NCI-H82 treated with DMSO at 0.1 percent for 48 hours (cell line): ENCODE data around the gene AIM2.
"Not testable (repeated sequence)": the region's sequence is repeated elsewhere in the genome, so short reads cannot be mapped to it uniquely, and the experiment has no call there.

ENCODE experiments used
- DNase-seq: peaks from one replicate; lab custom pipeline; 2025; ENCODE audit not compliant: unreplicated experiment; lab: John Stamatoyannopoulos, UW

The AIM2 gene

GRCh38 chr1:159076438-159077119, at the start of gene AIM2:
AIM2 (minus strand) TSS chr1:159076766; CDS start chr1:159073499, 3,267 bp downstream.
- no peak for DNase-seq

DNA sequence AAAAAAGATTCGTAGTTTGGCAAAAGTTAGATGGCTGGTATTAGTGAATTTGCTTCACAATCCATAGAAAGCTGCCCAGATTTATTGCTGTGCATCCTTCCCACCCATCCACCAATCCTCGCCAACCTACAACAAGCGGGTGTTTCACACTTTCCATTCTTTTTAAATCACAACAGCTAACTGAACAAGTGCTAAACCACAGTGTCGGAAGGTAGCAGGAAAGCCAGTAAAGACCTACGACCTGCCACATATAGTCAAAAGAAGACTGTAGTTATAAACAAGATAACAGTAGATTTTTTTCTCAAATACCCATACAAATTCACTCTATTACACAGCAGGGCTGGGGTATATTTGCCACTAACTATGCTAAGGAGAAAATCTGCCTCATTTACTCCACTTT, 47.0 kb upstream of the AIM2 start:
- DNase-seq: no peak

- no peak for DNase-seq
Measured at GRCh38 chr1:159122005-159122621, 45.5 kb upstream of the AIM2 start.

- no peak for DNase-seq
Measured at GRCh38 chr1:159121526-159121925, 45.0 kb upstream of the AIM2 start.

- DNase-seq: no peak
Measured at GRCh38 chr1:159120317-159120716, 43.8 kb upstream of the AIM2 start.

DNA sequence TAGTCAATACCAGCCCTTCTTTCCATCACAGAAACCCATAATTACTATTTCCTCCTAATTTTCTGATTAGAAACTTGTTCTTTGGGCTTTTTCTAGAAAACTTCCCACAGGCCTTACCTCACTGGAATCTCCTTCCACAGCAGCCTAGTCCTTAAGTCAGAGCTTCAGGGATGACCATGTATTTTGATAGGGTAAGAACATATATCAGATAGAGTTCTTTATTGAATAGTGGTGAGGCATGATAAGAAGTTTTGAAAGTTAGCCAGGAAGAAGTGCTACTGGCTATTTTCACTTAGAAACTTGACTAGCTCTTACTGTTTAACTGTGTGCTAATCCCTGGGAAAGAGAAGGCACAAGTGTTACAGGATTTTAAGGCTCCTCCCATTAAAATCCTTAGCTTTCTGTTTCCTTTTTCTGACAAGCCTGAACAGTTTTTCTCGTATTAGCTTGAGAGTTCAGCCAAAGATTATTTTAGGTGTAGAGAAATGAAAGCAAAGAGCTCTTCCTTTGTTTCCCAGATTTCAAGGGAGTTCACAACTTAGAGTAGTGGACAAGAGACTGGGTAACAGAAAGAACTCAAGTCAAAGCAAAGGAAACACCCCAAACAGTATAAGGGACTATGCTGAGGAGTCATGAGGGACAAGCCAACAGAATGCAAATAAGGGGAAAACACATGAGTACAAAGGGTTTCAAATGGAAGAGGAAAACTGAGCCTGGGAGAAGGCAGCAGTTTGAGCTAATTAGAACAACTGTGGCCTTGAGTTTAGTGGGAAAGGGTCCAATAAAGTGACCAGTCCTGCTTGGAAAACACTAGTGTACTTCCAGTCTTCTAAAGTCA, 37.2 kb upstream of the AIM2 start:
- no peak for DNase-seq

DNA sequence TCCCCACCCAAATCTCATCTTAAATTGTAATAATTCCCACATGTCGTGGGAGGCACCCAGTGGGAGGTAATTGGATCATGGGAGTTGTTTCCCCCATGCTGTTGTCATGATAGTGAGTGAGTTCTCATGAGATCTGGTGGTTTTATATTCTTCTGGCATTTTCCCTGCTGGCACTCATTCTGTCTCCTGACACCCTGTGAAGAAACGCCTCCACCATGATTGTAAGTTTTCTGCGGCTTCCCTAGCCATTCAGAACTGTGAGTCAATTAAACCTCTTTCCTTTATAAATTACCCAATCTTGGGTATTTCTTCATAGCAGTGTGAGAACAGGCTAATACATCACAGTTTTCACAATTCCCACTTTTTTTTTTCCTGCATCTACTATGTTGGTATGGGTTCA, 26.5 kb upstream of the AIM2 start:
- DNase-seq: not testable (repeated sequence)

DNA sequence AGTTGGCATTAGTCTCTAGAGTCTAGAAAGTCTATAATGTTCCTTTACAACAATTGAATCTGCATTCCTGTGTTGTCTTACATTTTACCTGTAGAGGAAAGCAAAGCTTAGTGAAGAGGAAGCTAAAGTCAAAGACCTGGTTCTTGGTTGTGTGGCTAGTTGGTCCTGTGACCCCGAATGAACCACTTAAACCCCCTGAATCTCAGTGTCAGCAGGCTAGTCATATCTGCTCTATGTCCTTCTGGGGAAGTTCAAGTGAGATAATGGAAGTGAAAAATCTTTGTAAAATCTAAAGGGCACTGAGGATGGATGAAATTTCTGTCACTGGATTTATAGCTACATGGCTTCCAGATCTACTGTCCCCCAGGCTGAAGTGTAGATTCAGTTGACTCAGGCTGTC, 24.0 kb upstream of the AIM2 start:
- no peak for DNase-seq

DNA sequence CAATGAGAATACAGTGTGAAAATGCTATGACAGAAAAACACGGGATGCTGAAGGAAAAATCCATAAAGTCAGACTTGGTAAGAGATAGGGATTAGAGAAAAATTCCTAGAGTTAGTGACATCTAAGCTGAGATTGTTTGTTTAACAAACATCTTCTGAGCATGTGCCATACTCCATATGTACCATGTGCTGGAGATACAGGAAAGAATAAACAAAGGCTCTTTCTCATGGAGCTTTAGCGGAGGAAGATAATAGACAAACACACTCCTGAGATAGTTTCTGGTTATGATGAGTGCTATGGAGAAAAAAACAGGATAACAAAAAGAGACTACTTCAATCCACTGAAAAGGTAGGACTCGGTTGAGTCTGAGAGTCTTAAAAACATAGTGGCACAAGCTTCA, 22.0 kb upstream of the AIM2 start:
- no peak for DNase-seq

- DNase-seq: no peak
Measured at GRCh38 chr1:159092036-159092760, 15.6 kb upstream of the AIM2 start.

- no peak for DNase-seq
Measured at GRCh38 chr1:159091607-159092031, 15.1 kb upstream of the AIM2 start.

GRCh38 chr1:159091180-159091560, 14.6 kb upstream of the AIM2 start:
- no peak for DNase-seq

DNA sequence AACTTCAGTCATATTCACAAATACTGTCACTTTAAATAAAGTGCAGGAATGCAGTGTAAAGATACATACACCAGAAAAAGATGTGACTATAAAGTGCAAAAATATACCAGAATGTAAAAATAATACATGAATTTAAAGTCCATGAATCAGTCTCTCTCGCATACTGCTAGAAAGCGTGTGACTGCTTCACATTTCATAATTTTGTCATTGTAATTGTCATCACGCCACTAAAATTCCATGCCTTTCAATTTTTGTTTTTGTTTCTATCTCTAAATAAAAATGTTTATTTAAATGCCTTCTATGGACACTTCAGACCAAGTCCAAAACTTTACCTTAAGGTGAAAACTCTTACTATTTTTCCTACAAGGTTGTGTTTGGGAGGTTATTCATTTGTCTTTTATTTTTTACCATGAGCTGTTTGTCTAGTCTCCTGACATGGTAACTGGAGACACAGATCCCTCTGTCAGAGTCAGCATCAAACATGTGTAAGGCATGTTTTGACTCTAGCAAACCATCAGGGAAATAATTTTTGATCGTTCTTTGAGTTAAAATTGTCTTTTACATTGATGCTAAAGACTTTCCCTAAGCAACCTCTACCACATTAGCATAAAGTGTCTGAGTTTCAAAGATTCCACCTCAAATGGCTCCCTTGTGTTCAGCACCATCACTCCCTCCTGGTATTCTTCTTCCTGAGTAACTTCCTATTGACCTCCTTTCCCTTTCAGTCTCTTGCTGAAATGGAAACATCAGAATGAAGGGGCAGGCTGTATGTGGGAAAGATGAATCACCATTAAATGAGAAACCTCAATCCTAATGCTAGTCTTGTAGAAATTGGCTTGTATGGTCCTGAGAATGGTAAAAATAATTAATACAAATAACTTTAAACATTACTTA, 14.0 kb upstream of the AIM2 start:
- DNase-seq: no peak

DNA sequence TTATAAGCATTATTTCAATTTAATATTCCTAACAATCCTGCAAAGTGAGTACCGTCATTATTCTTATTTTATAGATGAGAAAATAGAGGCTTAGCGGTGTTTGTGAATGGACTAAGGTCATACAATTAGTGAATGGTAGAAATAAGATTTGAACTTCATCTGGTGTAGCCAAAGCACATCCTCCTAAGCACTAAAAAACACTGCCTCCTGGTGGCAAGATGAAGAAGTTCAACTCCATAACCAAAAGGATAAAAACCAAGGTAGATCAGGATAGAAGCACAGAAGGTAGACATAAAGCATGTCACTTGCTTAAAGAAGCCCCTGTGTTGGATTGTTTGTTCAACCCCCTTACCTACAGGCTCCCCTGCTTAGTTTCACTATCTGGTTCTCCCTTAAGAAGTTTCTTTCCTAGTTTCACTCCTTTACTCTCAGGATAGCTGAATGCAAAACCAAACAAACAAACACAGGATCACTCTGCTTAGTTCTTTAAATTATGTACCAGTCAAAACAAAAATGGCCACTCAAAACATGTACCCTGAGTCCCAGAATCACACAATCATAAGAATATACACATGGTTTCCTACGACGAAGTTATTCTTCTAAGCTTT, 12.7 kb upstream of the AIM2 start:
- DNase-seq: peak; percentile 16

- no peak for DNase-seq
Measured at GRCh38 chr1:159088546-159089183, 12.1 kb upstream of the AIM2 start.

DNA sequence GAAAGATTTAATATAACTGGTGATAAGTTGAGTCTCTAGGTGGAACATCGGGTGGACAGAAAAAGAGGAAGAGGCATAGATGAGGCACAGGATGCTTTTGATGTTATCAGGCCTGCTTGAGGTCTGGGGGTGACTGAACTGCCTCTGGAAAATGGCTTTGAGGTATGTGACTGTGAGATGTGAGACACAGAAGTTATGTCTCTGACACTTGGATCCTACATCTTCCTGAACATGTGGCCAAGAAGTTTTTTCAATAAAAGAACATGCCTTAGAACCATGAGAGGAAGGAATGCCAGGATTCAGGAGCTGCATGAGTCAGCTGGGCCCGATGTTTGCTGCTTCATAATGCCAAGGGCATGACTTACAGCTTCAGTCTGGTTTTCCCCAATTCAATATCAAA, 11.5 kb upstream of the AIM2 start:
- DNase-seq: no peak

- no peak for DNase-seq
Measured at GRCh38 chr1:159084867-159085266, 8.3 kb upstream of the AIM2 start.

DNA sequence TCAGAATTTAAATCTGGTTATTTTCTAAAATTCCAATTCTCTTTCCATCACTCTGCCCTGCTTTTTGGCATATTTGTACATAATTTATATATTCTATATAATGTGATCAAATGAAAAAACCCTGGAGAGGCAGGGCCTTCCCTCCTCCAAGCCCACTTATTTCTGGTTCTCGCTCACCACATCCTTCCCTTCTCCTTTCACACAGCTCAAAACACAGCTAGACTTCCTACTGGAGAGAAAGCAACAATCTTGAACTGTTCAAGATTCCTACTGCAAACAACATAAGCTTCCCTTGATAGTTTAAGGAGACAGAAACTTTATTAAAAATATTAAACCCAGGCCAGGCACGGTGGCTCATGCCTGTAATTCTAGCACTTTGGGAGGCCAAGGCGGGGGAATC, 7.6 kb upstream of the AIM2 start:
- DNase-seq: no peak

DNA sequence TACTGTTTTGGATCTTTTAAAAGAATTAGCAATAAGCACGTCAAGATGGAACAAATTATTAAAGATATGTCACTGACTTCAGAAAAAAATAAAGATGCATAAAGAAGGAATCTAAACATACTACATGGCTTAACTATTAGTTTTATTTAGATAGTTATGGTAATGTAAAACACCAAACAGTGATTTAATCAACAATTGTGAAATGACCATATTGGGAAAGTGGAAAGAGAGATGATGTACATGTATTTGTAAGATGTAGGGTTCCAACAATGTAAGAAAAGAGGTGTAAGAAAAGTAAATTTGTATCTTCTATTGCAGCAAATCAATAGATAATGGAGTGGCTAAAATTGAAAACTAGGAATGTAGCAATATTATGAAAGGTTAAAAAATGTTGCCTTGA, 6.4 kb upstream of the AIM2 start:
- DNase-seq: no peak

DNA sequence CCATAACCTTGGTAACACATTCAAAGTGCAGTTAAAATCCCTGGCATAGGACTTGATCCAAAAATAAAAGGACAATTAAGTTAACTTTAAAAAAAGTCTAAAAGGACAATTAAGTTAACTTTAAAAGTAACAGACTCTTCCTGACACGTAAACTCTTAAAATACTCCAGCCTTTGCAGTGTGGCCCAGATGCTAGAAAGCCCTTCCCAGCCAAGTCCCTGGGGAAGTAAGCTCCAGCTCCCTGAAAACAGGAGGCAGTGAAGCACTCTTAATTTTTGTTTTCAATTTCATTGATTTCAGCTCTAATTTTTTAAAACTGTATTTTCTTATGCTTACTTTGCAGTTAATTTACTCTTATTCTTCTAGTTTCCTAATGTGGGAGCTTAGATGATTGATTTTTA, 5.1 kb upstream of the AIM2 start:
- no peak for DNase-seq
